ENCODE data around the gene MUC21. TPM values are rescaled to one million over a fixed set of nuclear protein-coding genes. Genes with fewer than 3 reads are reported as not detected.

MUC21 gene
- not detected for total RNA-seq (2021; fragmentation: NEBNext Ultra II Directional; extraction: Animal tissue kit (Norgen Biotek cat#: 25700))
- long read RNA-seq = 0 reads

GRCh38 chr6:30983439-30983838 lies at the start of gene MUC21:
TSS of gene MUC21 (plus strand) at chr6:30983718. CDS start at chr6:30983959, 241 bp downstream.
- H3K27ac Mint-ChIP-seq = no peak within 1 kb of the TSS

GRCh38 chr6:30935018-30935417 lies 48.5 kb upstream of the MUC21 start:
- Mint-ChIP-seq H3K4me1 (ENCODE audit: low read depth) (no peaks in the 10 kb centered on the region), H3K27ac (no peak overlapping the region), H3K36me3 (ENCODE audit: low read depth) (no peaks in the 10 kb centered on the region), H3K9me3 (no peaks in the 10 kb centered on the region), H3K4me3 (no peak overlapping the region), H3K27me3 (ENCODE audit: insufficient read depth) (peaks cover 32% of the 10 kb centered on the region)
- DNase-seq = no peak
- TF ChIP-seq CTCF (IDR thresholded peaks at IDR 0.05) = no peak

More at GRCh38 chr6:30983439-30983838, at the start of gene MUC21:
- Mint-ChIP-seq H3K36me3 (ENCODE audit: low read depth) (no peaks in the 10 kb centered on the region), H3K9me3 (no peaks in the 10 kb centered on the region; the same call in 1 of the 2 replicates), H3K27me3 (ENCODE audit: insufficient read depth) (peaks cover 39% of the 10 kb centered on the region), H3K4me1 (ENCODE audit: low read depth) (peaks cover 13% of the 10 kb centered on the region), H3K4me3 (no peak within 1 kb of the TSS; the same call in 1 of the 2 replicates)
- no peak for DNase-seq
- no peak for TF ChIP-seq CTCF (IDR thresholded peaks at IDR 0.05)

GRCh38 chr6:30937265-30937664 lies 46.3 kb upstream of the MUC21 start:
- H3K4me3 Mint-ChIP-seq = no peak overlapping the region
- H3K4me1 Mint-ChIP-seq (ENCODE audit: low read depth) = peaks cover 5% of the 10 kb centered on the region
- H3K9me3 Mint-ChIP-seq = no peaks in the 10 kb centered on the region
- no peak overlapping the region for H3K27ac Mint-ChIP-seq
- DNase-seq = no peak
- no peak for TF ChIP-seq CTCF (IDR thresholded peaks at IDR 0.05)
- H3K27me3 Mint-ChIP-seq (ENCODE audit: insufficient read depth) = peaks cover 36% of the 10 kb centered on the region
- no peaks in the 10 kb centered on the region for H3K36me3 Mint-ChIP-seq (ENCODE audit: low read depth)

- TF ChIP-seq CTCF (IDR thresholded peaks at IDR 0.05) = no peak
- Mint-ChIP-seq H3K4me1 (ENCODE audit: low read depth) (peaks cover 14% of the 10 kb centered on the region), H3K4me3 (no peak overlapping the region), H3K36me3 (ENCODE audit: low read depth) (no peaks in the 10 kb centered on the region), H3K27me3 (ENCODE audit: insufficient read depth) (peaks cover 32% of the 10 kb centered on the region), H3K9me3 (no peaks in the 10 kb centered on the region), H3K27ac (no peak overlapping the region)
- no peak for DNase-seq
These were observed 44.8 kb upstream of the MUC21 start for GRCh38 chr6:30938730-30939129.

GRCh38 chr6:30939473-30939872 lies 44.0 kb upstream of the MUC21 start:
- peaks cover 32% of the 10 kb centered on the region for H3K27me3 Mint-ChIP-seq (ENCODE audit: insufficient read depth)
- no peaks in the 10 kb centered on the region for H3K36me3 Mint-ChIP-seq (ENCODE audit: low read depth)
- H3K4me3 Mint-ChIP-seq = no peak overlapping the region
- TF ChIP-seq CTCF (IDR thresholded peaks at IDR 0.05) = no peak
- H3K27ac Mint-ChIP-seq = no peak overlapping the region
- no peaks in the 10 kb centered on the region for H3K9me3 Mint-ChIP-seq
- no peak for DNase-seq
- H3K4me1 Mint-ChIP-seq (ENCODE audit: low read depth) = peaks cover 14% of the 10 kb centered on the region
